Spleen (tissue), 11 donors: ENCODE results near the gene ABCB8. TPM values are rescaled to one million over a fixed set of nuclear protein-coding genes. Genes with fewer than 3 reads are reported as not detected.
"Not testable (repeated sequence)": the region's sequence is repeated elsewhere in the genome, so short reads cannot be mapped to it uniquely, and the experiment has no call there.

Source experiments
- DNase-seq: peaks from one replicate; pipeline ENCODE4 v3.0.0-alpha.2; 2020
- H3K27ac ChIP-seq, 8 donors: fragments of 200-600 bp; sonication (generic) in 7 of 8; 1 replicate in 4 of 8; 2 replicates in 4 of 8; pipeline versions ENCODE4 v1.5.0 to v1.8.0; 2016 to 2021; ENCODE audit warnings: inconsistent platforms in 4 of 8, mild to moderate bottlenecking in 4 of 8, moderate library complexity in 1 of 8
- H3K27me3 ChIP-seq, 7 donors: fragments of 200-600 bp; sonication (generic) in 6 of 7; replicated peaks in 1 of 7; 1 replicate in 4 of 7; 2 replicates in 3 of 7; pipeline versions ENCODE4 v1.5.0 to v1.8.0; 2016 to 2021; ENCODE audit warnings: inconsistent platforms in 3 of 7, mild to moderate bottlenecking in 1 of 7
- H3K36me3 ChIP-seq, 6 donors: fragments of 200-600 bp; sonication (generic) in 5 of 6; 1 replicate in 4 of 6; 2 replicates in 2 of 6; pipeline versions ENCODE4 v1.5.0 to v1.8.0; 2016 to 2021; ENCODE audit warnings: inconsistent platforms in 2 of 6
- H3K4me1 ChIP-seq, 6 donors: fragments of 200-600 bp; sonication (generic) in 5 of 6; 1 replicate in 3 of 6; 2 replicates in 3 of 6; pipeline versions ENCODE4 v1.5.0 to v1.8.0; 2016 to 2021; ENCODE audit warnings: inconsistent platforms in 3 of 6
- H3K4me3 ChIP-seq, 8 donors: fragments of 200-600 bp; sonication (generic) in 7 of 8; 1 replicate in 4 of 8; 2 replicates in 4 of 8; pipeline versions ENCODE4 v1.5.0 to v1.8.0; 2016 to 2021; ENCODE audit warnings: inconsistent platforms in 4 of 8, mild to moderate bottlenecking in 4 of 8, moderate library complexity in 2 of 8
- H3K9me3 ChIP-seq, 8 donors: fragments of 200-600 bp; sonication (generic) in 7 of 8; 1 replicate in 4 of 8; 2 replicates in 4 of 8; pipeline versions ENCODE4 v1.5.0 to v1.8.0; 2016 to 2021; ENCODE audit warnings: inconsistent platforms in 4 of 8
- CTCF ChIP-seq, 11 experiments: fragments of 200-600 bp in 7 of 11; fragments of 450-650 bp in 4 of 11; sonication (generic) in 4 of 11; IDR thresholded peaks in 8 of 11; conservative IDR thresholded peaks in 3 of 11; 1 replicate in 7 of 11; 2 replicates in 4 of 11; pipeline versions ENCODE4 v1.4.0 to v1.8.0; 2016 to 2021; ENCODE audit warnings: antibody characterized with exemption in 11 of 11, inconsistent platforms in 4 of 11, mild to moderate bottlenecking in 1 of 11
- POLR2A ChIP-seq, 3 donors: fragments of 450-650 bp; IDR thresholded peaks; one replicate each; pipeline ENCODE4 v1.5.1; 2017; ENCODE audit warnings: antibody characterized with exemption in 3 of 3, mild to moderate bottlenecking in 1 of 3
- POLR2AphosphoS5 ChIP-seq, 3 donors: sonication (generic); formaldehyde crosslinking; IDR thresholded peaks; one replicate each; pipeline ENCODE4 v1.5.1; 2017; ENCODE audit warnings: antibody characterized with exemption in 3 of 3
- WGBS, 5 donors: extraction: QIAGEN DNeasy Blood & Tissue Kit in 3 of 5; methylation state at CpG; one replicate each; pipeline versions ENCODE4 v1.1.5 to v1.1.7; 2013 to 2018; 5-methylcytosine and 5-hydroxymethylcytosine counted together
- intact Hi-C: fragments of 100-400 bp; cut with DNase I; formaldehyde crosslinking; loops from one replicate; pipeline ENCODE4 v1.15.0; 2023; ENCODE audit warnings: low total_unique reads
- polyA plus RNA-seq, 3 donors: library from polyadenylated mRNA; stranded (reverse); fragments of 200-250 nt; gene quantifications; one replicate each; pipeline ENCODE4 v1.2.1, GENCODE V29; 2013
- total RNA-seq, 7 donors: library from RNA; depleted of rRNA in 3 of 7; stranded (reverse); fragments of >200 nt in 3 of 7; fragmentation: NEBNext Ultra II Directional in 4 of 7; extraction: Animal tissue kit (Norgen Biotek cat#: 25700) in 4 of 7; gene quantifications; one replicate each; pipeline versions ENCODE4 v1.1.0 to v1.2.1, GENCODE V29; 2016 to 2021
- donor health status: healthy with polysubstance abuse.
- donor health status: DM: no; HTN: no; CAD: no; lungs with moderate emphysema.
- donor health status: DM: no; HTN: no; CAD: no.
- donor health status: Bipolar disorder and iron deficiency.
- donor health status: healthy.
- donor health status: DM: no; HTN: no; CAD: no.
- donor health status: DM: yes; HTN: yes; CAD: no.

ABCB8 gene
- total and polyA plus RNA-seq, 10 donors = 12.9 to 42.6 (median 26.4) TPM

GRCh38 chr7:151023232-151023631, 5.0 kb upstream of the ABCB8 start:
- peaks cover 12 to 23% (median 22%) of the 10 kb centered on the region in 6 donors for H3K4me1 ChIP-seq
- no peaks in the 10 kb centered on the region for H3K9me3 ChIP-seq
- no peak overlapping the region for H3K27ac ChIP-seq
- 73 to 88% (median 75%) methylated on average over 9 to 10 of the region's 10 CpGs for WGBS, 5 donors
- no peaks in the 10 kb centered on the region for H3K36me3 ChIP-seq
- no peak for TF ChIP-seq POLR2A (IDR thresholded peaks at IDR 0.05)
- no peak for TF ChIP-seq POLR2AphosphoS5 (IDR thresholded peaks at IDR 0.05)
- TF ChIP-seq CTCF (IDR thresholded peaks at IDR 0.05 in 8 of 11, conservative IDR thresholded peaks at IDR 0.05 in 3 of 11) = no peak
- H3K4me3 ChIP-seq = no peak overlapping the region
- DNase-seq = no peak
- H3K27me3 ChIP-seq = peaks cover 0 to 55% (median 22%) of the 10 kb centered on the region in 7 donors
- intact Hi-C loops = no loop called here

- peaks cover 6 to 19% (median 18%) of the 10 kb centered on the region in 6 donors for H3K4me1 ChIP-seq
- no peaks in the 10 kb centered on the region for H3K36me3 ChIP-seq
- H3K27ac ChIP-seq = no peak within 1 kb of the TSS
- no peaks in the 10 kb centered on the region for H3K9me3 ChIP-seq
- TF ChIP-seq POLR2A (IDR thresholded peaks at IDR 0.05) (no peak), POLR2AphosphoS5 (IDR thresholded peaks at IDR 0.05) (no peak), CTCF (IDR thresholded peaks at IDR 0.05 in 8 of 11, conservative IDR thresholded peaks at IDR 0.05 in 3 of 11) (no peak)
- peaks cover 0 to 42% (median 9%) of the 10 kb centered on the region in 7 donors for H3K27me3 ChIP-seq
- H3K4me3 ChIP-seq = no peak within 1 kb of the TSS
- intact Hi-C loops = no loop called here
- 74 to 90% (median 78%) methylated on average over 4 of the region's 4 CpGs for WGBS, 5 donors
- no peak for DNase-seq
These were observed 3.7 kb upstream of the ABCB8 start, which contains the start of gene ATG9B for GRCh38 chr7:151024435-151025056. Gene ATG9B, minus strand, starts transcription at chr7:151024494. Its CDS starts 71 bp downstream, at chr7:151024423.

GRCh38 chr7:151025924-151026671, 2.2 kb upstream of the ABCB8 start:
- WGBS, 5 donors = 71 to 89% (median 82%) methylated on average over 4 of the region's 4 CpGs
- Histone ChIP-seq H3K4me1 (peaks cover 6 to 33% (median 21%) of the 10 kb centered on the region in 6 donors), H3K27me3 (peaks cover 0 to 26% (median 0%) of the 10 kb centered on the region in 7 donors)

GRCh38 chr7:151026771-151027727, 1.2 kb upstream of the ABCB8 start:
- DNase-seq, H3K9me3 ChIP-seq, H3K36me3 ChIP-seq, intact Hi-C loops: not testable (repeated sequence)
- Histone ChIP-seq H3K27me3 (peaks cover 0 to 21% (median 0%) of the 10 kb centered on the region in 7 donors), H3K27ac (peak overlapping the region in 6 of 8 donors; percentile 69 to 88 (median 86)), H3K4me1 (peaks cover 6 to 33% (median 21%) of the 10 kb centered on the region in 6 donors), H3K4me3 (peak overlapping the region in 3 of 8 donors; percentile 82 to 89 (median 82))
- WGBS, 5 donors = 44 to 52% (median 48%) methylated on average over 19 of the region's 19 CpGs

More at GRCh38 chr7:151025924-151026671, 2.2 kb upstream of the ABCB8 start:
- no peak for DNase-seq
- H3K9me3 ChIP-seq = no peaks in the 10 kb centered on the region
- intact Hi-C loops = no loop called here
- H3K36me3 ChIP-seq = peaks cover 0 to under 1% (median 0%) of the 10 kb centered on the region in 6 donors
- H3K27ac ChIP-seq = no peak overlapping the region
- no peak overlapping the region for H3K4me3 ChIP-seq
- no peak for TF ChIP-seq CTCF (IDR thresholded peaks at IDR 0.05 in 8 of 11, conservative IDR thresholded peaks at IDR 0.05 in 3 of 11)
- no peak for TF ChIP-seq POLR2A (IDR thresholded peaks at IDR 0.05)
- no peak for TF ChIP-seq POLR2AphosphoS5 (IDR thresholded peaks at IDR 0.05)

GRCh38 chr7:151027728-151028130, 521 bp upstream of the ABCB8 start:
- Histone ChIP-seq H3K27ac (peak overlapping the region in 7 of 8 donors; percentile 69 to 88 (median 84)), H3K36me3 (peaks cover 0 to 15% (median 0%) of the 10 kb centered on the region in 6 donors), H3K4me3 (peak overlapping the region; percentile 63 to 97 (median 80)), H3K4me1 (peaks cover 6 to 33% (median 21%) of the 10 kb centered on the region in 6 donors), H3K27me3 (peaks cover 0 to 15% (median 0%) of the 10 kb centered on the region in 7 donors)
- intact Hi-C loops, H3K9me3 ChIP-seq, DNase-seq: not testable (repeated sequence)
- WGBS, 5 donors = 9 to 15% (median 10%) methylated on average over 16 of the region's 16 CpGs
